Measurements from ENCODE around the gene MCM3AP. TPM values are rescaled to one million over a fixed set of nuclear protein-coding genes. Genes with fewer than 3 reads are reported as not detected.

Gene MCM3AP
- total RNA-seq, 1 donor from 2014 or later: 81.7 TPM

DNA sequence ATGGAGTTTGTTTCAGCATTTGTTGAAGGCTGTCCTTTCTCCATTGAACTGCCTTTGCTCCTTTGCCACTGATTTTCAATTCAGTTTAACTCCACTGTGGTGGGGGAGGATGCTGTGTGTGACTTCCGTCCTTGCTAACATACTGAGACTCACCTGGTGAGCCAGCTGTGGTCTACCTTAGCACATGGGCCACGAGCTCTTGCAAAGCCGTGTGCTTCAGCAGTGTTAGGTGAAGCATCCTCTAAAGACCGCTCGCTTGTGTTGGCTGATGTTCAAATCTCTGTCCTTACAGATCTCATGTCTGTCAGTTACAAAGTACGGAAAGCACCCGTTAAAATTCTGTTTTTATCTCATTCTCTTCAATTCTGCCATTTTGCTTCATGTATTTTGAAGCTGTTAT, 97.6 kb downstream of the MCM3AP start:
- no peak for DNase-seq (ENCODE audit: low read depth)

DNA sequence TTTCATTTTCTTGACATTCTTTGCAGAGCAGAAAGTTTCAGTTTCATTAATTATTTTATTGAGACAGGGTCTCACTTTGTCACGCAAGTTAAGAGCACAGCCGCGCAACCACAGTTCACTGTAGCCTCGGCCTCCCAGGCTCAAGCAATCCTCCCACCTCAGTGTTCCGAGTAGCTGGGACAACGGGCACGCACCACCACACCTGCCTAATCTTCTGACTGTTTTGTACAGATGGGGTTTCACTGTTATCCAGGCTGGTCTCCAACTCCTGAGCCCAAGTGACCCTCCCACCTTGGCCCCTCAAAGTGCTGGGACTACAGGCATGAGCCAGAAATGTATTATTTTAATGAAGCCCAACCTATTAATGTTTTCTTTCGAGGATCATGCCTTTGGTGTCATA, 98.2 kb downstream of the MCM3AP start:
- no peak for DNase-seq (ENCODE audit: low read depth)

- no peak for DNase-seq (ENCODE audit: low read depth)
These were observed 99.7 kb downstream of the MCM3AP start for GRCh38 chr21:46185716-46186115.

Other genes starting within 250 kb of the MCM3AP start
- 60.7 and 70.2 TPM in 2 replicates for gene COL6A2, start 187.5 kb downstream of the MCM3AP start, total RNA-seq
- gene FTCD, start 130.0 kb downstream of the MCM3AP start, total RNA-seq: 0.30 and 0.35 TPM in 2 replicates
- 1.9 and 4.5 TPM in 2 replicates for gene SPATC1L, start 101.2 kb downstream of the MCM3AP start, total RNA-seq
- 34.2 and 80.6 TPM in 2 replicates for gene LSS, start 56.8 kb downstream of the MCM3AP start, total RNA-seq
- gene YBEY, start 731 bp upstream of the MCM3AP start, total RNA-seq: 3.1 and 9.0 TPM in 2 replicates
- gene C21orf58, start 38.3 kb upstream of the MCM3AP start, total RNA-seq: 1.8 and 1.9 TPM in 2 replicates
- 14.4 and 27.1 TPM in 2 replicates for gene PCNT, start 38.5 kb upstream of the MCM3AP start, total RNA-seq
- gene DIP2A, start 173.3 kb upstream of the MCM3AP start, total RNA-seq: 15.8 and 46.7 TPM in 2 replicates

All from renal cortical epithelial cell (primary cell).